NCI-H1694 treated with DMSO at 0.1 percent for 48 hours (cell line): ENCODE measurements around the gene USP24.
"Not testable (repeated sequence)": the region's sequence is repeated elsewhere in the genome, so short reads cannot be mapped to it uniquely, and the experiment has no call there.

ENCODE experiments used
- DNase-seq: peaks from one replicate; lab custom pipeline; 2025; lab: John Stamatoyannopoulos, UW

Gene USP24

DNA sequence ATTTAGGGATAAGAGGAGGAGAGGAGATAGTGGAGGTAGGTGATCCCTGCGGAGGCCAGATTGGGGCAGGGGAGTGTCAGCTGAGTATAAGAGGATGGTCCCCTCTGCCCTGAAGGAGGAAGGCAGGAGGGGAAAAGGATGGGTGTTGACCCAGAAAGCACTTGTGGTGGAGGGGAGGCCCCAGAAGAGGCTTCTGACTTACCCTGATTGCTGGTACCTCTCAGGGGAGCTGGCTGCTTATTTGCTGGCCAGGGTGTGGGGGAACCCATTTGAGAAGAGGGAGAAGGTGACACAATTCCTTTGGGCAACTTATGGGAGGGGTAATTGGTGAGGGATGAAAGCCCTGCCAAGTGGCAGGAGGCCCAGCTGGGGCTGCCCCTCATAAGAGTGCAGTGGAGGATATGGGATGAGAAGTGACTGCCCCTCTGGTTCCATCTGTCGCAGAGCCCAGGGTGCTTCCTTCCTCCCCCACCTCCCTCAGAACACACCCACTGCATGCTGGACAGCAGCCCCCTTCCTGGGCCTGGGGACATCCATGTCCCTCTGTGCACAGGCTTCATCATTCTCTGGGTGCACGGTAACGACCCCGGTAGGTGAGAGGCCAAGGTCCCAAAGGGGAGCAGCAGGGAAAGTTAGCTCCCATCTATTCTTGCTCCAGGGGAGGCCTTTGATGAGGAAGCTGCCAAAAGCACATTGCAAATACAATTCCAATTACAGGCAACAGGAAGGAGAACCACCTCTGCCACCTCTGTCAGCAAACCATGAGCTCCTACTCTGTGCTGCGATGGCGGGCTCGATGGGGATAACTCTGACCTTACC, 177.2 kb downstream of the USP24 start:
- no peak for DNase-seq

GRCh38 chr1:55035904-55036303, 179.3 kb downstream of the USP24 start:
- DNase-seq = no peak

DNA sequence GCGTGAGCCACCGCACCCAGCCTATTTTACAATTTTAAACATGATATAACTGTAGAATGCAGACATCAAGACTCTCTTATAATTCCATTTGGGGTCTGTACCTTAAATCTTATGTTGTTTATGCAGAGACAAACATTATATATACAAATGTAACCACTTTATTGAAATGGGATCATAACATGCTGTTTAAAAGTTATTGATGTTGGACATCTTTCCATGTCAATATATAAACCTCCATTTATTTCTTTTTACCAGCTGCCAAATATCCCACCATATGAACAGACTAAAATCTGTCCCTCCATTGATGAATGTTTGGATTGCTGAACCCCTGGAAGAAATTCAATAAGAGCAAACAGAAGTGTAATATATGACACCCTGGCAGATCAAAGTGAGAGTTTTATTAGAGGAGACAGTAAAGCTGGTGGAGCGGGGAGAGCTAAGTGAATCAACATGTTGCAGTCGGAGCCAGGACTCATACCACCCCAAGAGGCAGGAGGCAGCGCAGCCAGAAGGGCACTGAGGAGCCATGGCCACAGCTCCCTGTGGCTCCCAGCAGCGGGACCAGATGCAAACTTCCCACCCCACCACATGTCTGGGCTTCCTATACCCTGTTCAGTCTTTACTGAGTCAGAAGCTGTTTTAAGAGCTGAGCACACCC, 180.6 kb downstream of the USP24 start:
- no peak for DNase-seq

DNA sequence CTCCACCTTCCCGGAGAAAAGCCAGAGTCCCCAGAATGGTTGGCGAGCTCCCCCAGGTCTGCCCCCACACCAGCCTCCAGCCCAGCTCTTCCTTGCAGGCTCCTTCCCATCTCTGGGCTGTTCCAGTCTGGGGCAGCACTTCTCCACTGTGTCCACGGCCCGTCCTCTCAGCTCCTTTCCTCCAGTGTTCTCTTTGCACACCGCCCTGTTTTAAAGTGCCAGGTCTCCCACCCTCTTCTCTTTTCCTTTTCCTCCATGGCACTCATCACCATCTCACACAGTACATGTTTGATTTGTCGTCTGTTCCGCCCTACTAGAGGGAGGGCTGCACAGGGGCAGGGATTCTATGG, 181.9 kb downstream of the USP24 start:
- no peak for DNase-seq

DNA sequence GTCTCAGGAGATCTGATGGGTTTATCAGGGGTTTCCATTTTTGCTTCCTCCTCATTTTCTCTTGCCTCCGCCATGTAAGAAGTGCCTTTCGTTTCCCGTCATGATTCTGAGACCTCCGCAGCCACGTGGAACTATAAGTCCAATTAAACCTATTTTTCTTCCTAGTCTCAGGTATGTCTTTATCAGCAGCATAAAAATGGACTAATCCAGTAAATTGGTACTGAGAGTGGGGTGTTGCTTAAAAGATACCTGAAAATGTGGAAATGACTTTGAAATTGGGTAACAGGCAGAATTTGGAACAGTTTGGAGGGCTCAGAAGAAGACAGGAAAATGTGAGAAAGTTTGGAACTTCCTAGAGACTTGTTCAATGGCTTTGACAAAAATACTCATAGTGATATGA, 184.1 kb downstream of the USP24 start:
- DNase-seq = not testable (repeated sequence)

- DNase-seq = not testable (repeated sequence)
Observed at GRCh38 chr1:55026682-55027081, 188.5 kb downstream of the USP24 start.

GRCh38 chr1:55024163-55024562, 191.0 kb downstream of the USP24 start:
- not testable (repeated sequence) for DNase-seq

DNA sequence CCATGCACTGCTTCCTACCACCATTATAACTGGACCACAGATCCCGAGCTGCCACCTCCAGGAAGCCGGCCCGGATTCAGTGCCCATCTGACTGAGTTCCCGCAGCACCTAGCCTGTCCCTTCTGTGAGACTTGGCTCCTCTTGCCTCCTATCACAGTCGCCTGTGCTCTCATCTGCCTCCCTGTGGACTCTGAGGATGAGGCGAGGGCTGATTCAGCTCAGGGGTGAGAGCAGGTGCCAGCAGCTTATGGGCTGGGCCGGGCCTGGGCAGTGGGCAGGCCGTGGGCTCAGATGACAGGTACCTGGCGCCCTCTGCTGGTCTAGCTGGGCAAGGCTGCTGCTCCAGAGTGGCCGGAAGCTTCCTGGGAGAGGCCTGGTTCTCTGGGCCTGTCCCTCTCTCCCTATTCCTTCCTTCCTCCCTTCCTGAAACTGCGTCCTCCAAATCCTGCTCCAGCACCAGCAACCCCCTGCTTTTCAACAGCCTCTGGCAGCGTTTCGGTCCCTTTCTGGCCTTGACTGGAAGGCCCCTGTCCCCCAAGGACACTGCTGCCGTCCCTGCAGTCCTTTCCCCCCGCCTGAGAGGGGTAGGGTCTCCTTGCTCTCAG, 193.1 kb downstream of the USP24 start:
- peak; percentile 78 for DNase-seq

- no peak for DNase-seq
Observed at GRCh38 chr1:55018395-55018794, 196.8 kb downstream of the USP24 start.
